Gastroesophageal sphincter (tissue), 4 donors: ENCODE measurements around the gene CRIM1. TPM values are rescaled to one million over a fixed set of nuclear protein-coding genes. Genes with fewer than 3 reads are reported as not detected.
A peak's percentile ranks its signal among the peaks of the same experiment; 100 is the strongest.

Experiments
- ATAC-seq: fragments of 150-250 bp; one replicate; pipeline ENCODE4 v1.9.1; 2016; ENCODE audit warnings: mild to moderate bottlenecking, moderate library complexity
- H3K27ac ChIP-seq, 4 donors: fragments of 200-600 bp; sonication (generic) in 3 of 4; 1 replicate in 3 of 4; 2 replicates in 1 of 4; pipeline ENCODE4 v1.5.1; 2016 to 2019
- H3K27me3 ChIP-seq: fragments of 200-600 bp; sonication (generic); one replicate; pipeline ENCODE4 v1.5.1; 2019
- H3K36me3 ChIP-seq, 2 donors: fragments of 200-600 bp; sonication (generic); one replicate each; pipeline ENCODE4 v1.5.1; 2019; ENCODE audit warnings: control low read depth in 1 of 2
- H3K4me1 ChIP-seq, 3 donors: fragments of 200-600 bp; sonication (generic); 1 replicate in 2 of 3; 2 replicates in 1 of 3; pipeline ENCODE4 v1.5.1; 2016 to 2019; ENCODE audit warnings: control low read depth in 2 of 3
- H3K4me3 ChIP-seq, 2 donors: fragments of 200-600 bp; sonication (generic); one replicate each; pipeline ENCODE4 v1.5.1; 2019; ENCODE audit warnings: mild to moderate bottlenecking in 1 of 2, moderate library complexity in 1 of 2
- H3K9me3 ChIP-seq, 3 donors: fragments of 200-600 bp; sonication (generic); one replicate each; pipeline ENCODE4 v1.5.1; 2017 to 2019; ENCODE audit warnings: control low read depth in 2 of 3
- CTCF ChIP-seq, 4 experiments: fragments of 200-600 bp in 2 of 4; fragments of 450-650 bp in 2 of 4; sonication (generic) in 1 of 4; IDR thresholded peaks; one replicate each; pipeline ENCODE4 v1.5.1; 2017 to 2019; ENCODE audit warnings: antibody characterized with exemption in 4 of 4, mild to moderate bottlenecking in 2 of 4, moderate library complexity in 2 of 4
- EP300 ChIP-seq: sonication (generic); formaldehyde crosslinking; IDR thresholded peaks from one replicate; pipeline ENCODE4 v1.6.1; 2017; ENCODE audit warnings: antibody characterized with exemption, mild to moderate bottlenecking
- POLR2A ChIP-seq, 2 donors: fragments of 450-650 bp; IDR thresholded peaks; one replicate each; pipeline ENCODE4 v1.6.1; 2017; ENCODE audit warnings: antibody characterized with exemption in 2 of 2, mild to moderate bottlenecking in 2 of 2, moderate library complexity in 1 of 2
- POLR2AphosphoS5 ChIP-seq: sonication (generic); formaldehyde crosslinking; IDR thresholded peaks from one replicate; pipeline ENCODE4 v1.6.1; 2017; ENCODE audit warnings: antibody characterized with exemption
- WGBS, 2 donors: methylation state at CpG; one replicate each; pipeline ENCODE4 v1.1.5; 2018; ENCODE audit warnings: low coverage in 1 of 2; 5-methylcytosine and 5-hydroxymethylcytosine counted together
- total RNA-seq, 4 donors: library from RNA; depleted of rRNA; stranded (reverse); fragments of >200 nt; gene quantifications; one replicate each; pipeline ENCODE4 v1.1.0, GENCODE V29; 2016

CRIM1 gene
- total RNA-seq, 4 donors from 2014 or later, result 150 to 342 (median 203) TPM

- Histone ChIP-seq H3K4me3 (no peak overlapping the region), H3K27ac (peak overlapping the region in 3 of 4 donors; percentile 56 to 75 (median 73)), H3K27me3 (no peaks in the 10 kb centered on the region), H3K9me3 (no peaks in the 10 kb centered on the region), H3K4me1 (peaks cover 5 to 81% (median 10%) of the 10 kb centered on the region in 3 donors), H3K36me3 (no peaks in the 10 kb centered on the region)
- no peak for TF ChIP-seq POLR2A (IDR thresholded peaks at IDR 0.05)
- no peak for TF ChIP-seq EP300
- TF ChIP-seq CTCF (IDR thresholded peaks at IDR 0.05), result no peak
- no peak for TF ChIP-seq POLR2AphosphoS5
- WGBS, 2 donors, result 67 to 70% methylated on average over 3 of the region's 3 CpGs
- ATAC-seq, result no peak
Observed at GRCh38 chr2:36406296-36406695, 50.7 kb downstream of the CRIM1 start.

GRCh38 chr2:36407413-36407812 is 51.8 kb downstream of the CRIM1 start:
- H3K9me3 ChIP-seq, result no peaks in the 10 kb centered on the region
- H3K4me3 ChIP-seq, result no peak overlapping the region
- 56 to 57% methylated on average over 4 of the region's 4 CpGs for WGBS, 2 donors
- TF ChIP-seq EP300 (no peak), CTCF (IDR thresholded peaks at IDR 0.05) (no peak), POLR2AphosphoS5 (no peak), POLR2A (IDR thresholded peaks at IDR 0.05) (no peak)
- ATAC-seq, result no peak
- H3K27ac ChIP-seq, result peak overlapping the region in 3 of 4 donors; percentile 19 to 75 (median 73)
- peaks cover 5 to 79% (median 10%) of the 10 kb centered on the region in 3 donors for H3K4me1 ChIP-seq
- H3K36me3 ChIP-seq, result no peaks in the 10 kb centered on the region
- no peaks in the 10 kb centered on the region for H3K27me3 ChIP-seq

- Histone ChIP-seq H3K27ac (peak overlapping the region in 3 of 4 donors; percentile 57 to 75 (median 73)), H3K27me3 (no peaks in the 10 kb centered on the region), H3K4me3 (peak overlapping the region in 1 of 2 donors; percentile 13), H3K36me3 (no peaks in the 10 kb centered on the region), H3K4me1 (peaks cover 9 to 85% (median 10%) of the 10 kb centered on the region in 3 donors), H3K9me3 (no peaks in the 10 kb centered on the region)
- 38 to 54% methylated on average over 1 to 4 of the region's 10 CpGs for WGBS, 2 donors
- TF ChIP-seq POLR2A (IDR thresholded peaks at IDR 0.05) (no peak), POLR2AphosphoS5 (no peak), EP300 (no peak), CTCF (IDR thresholded peaks at IDR 0.05) (no peak)
- peak; percentile 61 for ATAC-seq
Observed at GRCh38 chr2:36408198-36408703, 52.7 kb downstream of the CRIM1 start.

GRCh38 chr2:36409335-36409734 is 53.8 kb downstream of the CRIM1 start:
- 88 to 93% methylated on average over 2 of the region's 2 CpGs for WGBS, 2 donors
- Histone ChIP-seq H3K4me1 (peaks cover 14 to 86% (median 16%) of the 10 kb centered on the region in 3 donors), H3K27me3 (no peaks in the 10 kb centered on the region), H3K36me3 (no peaks in the 10 kb centered on the region), H3K9me3 (no peaks in the 10 kb centered on the region), H3K4me3 (no peak overlapping the region), H3K27ac (peak overlapping the region; percentile 33 to 75 (median 54))
- TF ChIP-seq POLR2A (IDR thresholded peaks at IDR 0.05) (no peak), EP300 (no peak), POLR2AphosphoS5 (no peak), CTCF (IDR thresholded peaks at IDR 0.05) (no peak)
- no peak for ATAC-seq

- Histone ChIP-seq H3K4me1 (peaks cover 16 to 89% (median 18%) of the 10 kb centered on the region in 3 donors), H3K27me3 (no peaks in the 10 kb centered on the region), H3K4me3 (no peak overlapping the region), H3K27ac (peak overlapping the region in 2 of 4 donors; percentile 73 to 75), H3K9me3 (no peaks in the 10 kb centered on the region), H3K36me3 (no peaks in the 10 kb centered on the region)
- 37 to 45% methylated on average over 4 of the region's 4 CpGs for WGBS, 2 donors
- TF ChIP-seq POLR2A (IDR thresholded peaks at IDR 0.05) (no peak), CTCF (IDR thresholded peaks at IDR 0.05) (no peak), POLR2AphosphoS5 (no peak), EP300 (no peak)
- no peak for ATAC-seq
Observed at GRCh38 chr2:36409935-36410334, 54.4 kb downstream of the CRIM1 start.
